Sigmoid colon (tissue), 4 donors: ENCODE data around the gene ABCC6.

Experiments used
- CTCF ChIP-seq, 4 experiments: fragments of 450-650 bp in 3 of 4; fragments of 200-600 bp in 1 of 4; IDR thresholded peaks; one replicate each; pipeline ENCODE4 v1.5.1; 2016 to 2019; ENCODE audit warnings: antibody characterized with exemption in 4 of 4, mild to moderate bottlenecking in 3 of 4, moderate library complexity in 2 of 4
- EP300 ChIP-seq, 4 donors: sonication (generic); formaldehyde crosslinking; IDR thresholded peaks; one replicate each; pipeline ENCODE4 v1.6.1; 2017; ENCODE audit warnings: antibody characterized with exemption in 4 of 4
- POLR2A ChIP-seq, 2 donors: fragments of 450-650 bp; IDR thresholded peaks; one replicate each; pipeline ENCODE4 v1.6.1; 2016; ENCODE audit warnings: antibody characterized with exemption in 2 of 2, mild to moderate bottlenecking in 2 of 2, moderate library complexity in 2 of 2
- POLR2AphosphoS5 ChIP-seq, 4 donors: sonication (generic); formaldehyde crosslinking; IDR thresholded peaks; one replicate each; pipeline ENCODE4 v1.6.1; 2017; ENCODE audit warnings: antibody characterized with exemption in 4 of 4

- TF ChIP-seq POLR2AphosphoS5 (IDR thresholded peaks at IDR 0.05) (no peak), CTCF (IDR thresholded peaks at IDR 0.05) (no peak), POLR2A (IDR thresholded peaks at IDR 0.05) (no peak), EP300 (IDR thresholded peaks at IDR 0.05) (no peak)
Observed at GRCh38 chr16:16155234-16155633, 68.1 kb downstream of the ABCC6 start.
